Activated T-cell treated with anti-CD3 and anti-CD28 coated beads for 1 hour (primary cell): Measurements from ENCODE around the gene HBE1.
"Not testable (repeated sequence)": the region's sequence is repeated elsewhere in the genome, so short reads cannot be mapped to it uniquely, and the experiment has no call there.

Experiments
- DNase-seq: peaks from one replicate; pipeline ENCODE4 v3.0.0-alpha.2; 2020; ENCODE audit warnings: low read depth

The HBE1 gene

GRCh38 chr11:5285703-5286340 lies 16.1 kb upstream of the HBE1 start:
- DNase-seq, result no peak

- DNase-seq, result no peak
These were observed 14.9 kb upstream of the HBE1 start for GRCh38 chr11:5284637-5285036.

GRCh38 chr11:5283882-5284281 lies 14.1 kb upstream of the HBE1 start:
- DNase-seq, result no peak

GRCh38 chr11:5283086-5283485 lies 13.3 kb upstream of the HBE1 start:
- DNase-seq, result no peak

GRCh38 chr11:5282628-5283027 lies 12.9 kb upstream of the HBE1 start:
- no peak for DNase-seq

- no peak for DNase-seq
These were observed 11.9 kb upstream of the HBE1 start for GRCh38 chr11:5281596-5281995.

GRCh38 chr11:5280582-5281102 lies 10.9 kb upstream of the HBE1 start:
- DNase-seq, result no peak

- DNase-seq, result no peak
These were observed 9.8 kb upstream of the HBE1 start for GRCh38 chr11:5279471-5280090.

- no peak for DNase-seq
These were observed 8.2 kb upstream of the HBE1 start for GRCh38 chr11:5277807-5278382.

GRCh38 chr11:5276697-5277096 lies 7.0 kb upstream of the HBE1 start:
- DNase-seq, result no peak

- DNase-seq, result no peak
These were observed 5.8 kb upstream of the HBE1 start for GRCh38 chr11:5275369-5276110.

- no peak for DNase-seq
These were observed 4.7 kb upstream of the HBE1 start for GRCh38 chr11:5274395-5274794.

- no peak for DNase-seq
These were observed 2.8 kb upstream of the HBE1 start for GRCh38 chr11:5272395-5273017.

GRCh38 chr11:5267033-5267563 lies 2.6 kb downstream of the HBE1 start:
- DNase-seq, result no peak

- no peak for DNase-seq
These were observed 3.1 kb downstream of the HBE1 start for GRCh38 chr11:5266609-5267008.

GRCh38 chr11:5265832-5266231 lies 3.9 kb downstream of the HBE1 start:
- DNase-seq, result no peak

GRCh38 chr11:5258543-5259262 lies 11.0 kb downstream of the HBE1 start:
- no peak for DNase-seq

GRCh38 chr11:5257296-5257695 lies 12.4 kb downstream of the HBE1 start:
- no peak for DNase-seq

- not testable (repeated sequence) for DNase-seq
These were observed 14.9 kb downstream of the HBE1 start, which contains the start of gene HBG2 for GRCh38 chr11:5254646-5255413. HBG2 (minus strand) TSS chr11:5254781; CDS start chr11:5254728, 53 bp downstream.

- not testable (repeated sequence) for DNase-seq
These were observed 15.7 kb downstream of the HBE1 start for GRCh38 chr11:5254023-5254422.
